Posterior cingulate gyrus (tissue), 11 donors: Measurements from ENCODE around the gene TENT5A.
"Not testable (repeated sequence)": the region's sequence is repeated elsewhere in the genome, so short reads cannot be mapped to it uniquely, and the experiment has no call there.

Experiments
- DNase-seq, 10 donors: peaks; one replicate each; pipeline versions ENCODE4 v3.0.0 to v3.0.0-alpha.2; 2020 to 2021; ENCODE audit warnings: mixed read lengths in 3 of 10
- intact Hi-C: fragments of 100-400 bp; cut with DNase I; formaldehyde crosslinking; loops from one replicate; pipeline ENCODE4 v1.15.1; 2023

Gene TENT5A

GRCh38 chr6:81752921-81753710, 635 bp upstream of the TENT5A start:
- peak; percentile 57 to 95 (median 69) for DNase-seq
- intact Hi-C loops = loop anchor here (10.0 kb wide), 3 partner anchors 142 to 1418 kb away; no protein-coding TSS in a partner anchor

GRCh38 chr6:81751388-81752083, 945 bp downstream of the TENT5A start:
- intact Hi-C loops = loop anchor here (10.0 kb wide), 3 partner anchors 143 to 1417 kb away; no protein-coding TSS in a partner anchor
- DNase-seq = peak in 8 of 10 donors; percentile 10 to 88 (median 32)

GRCh38 chr6:81750681-81751387, 1.6 kb downstream of the TENT5A start:
- no peak for DNase-seq
- intact Hi-C loops = loop anchor here (10.0 kb wide), 3 partner anchors 144 to 1416 kb away; no protein-coding TSS in a partner anchor

GRCh38 chr6:81750200-81750599, 2.3 kb downstream of the TENT5A start:
- intact Hi-C loops = loop anchor here (10.0 kb wide), 3 partner anchors 145 to 1415 kb away; no protein-coding TSS in a partner anchor
- no peak for DNase-seq

- intact Hi-C loops = loop anchor here (10.0 kb wide), 3 partner anchors 145 to 1415 kb away; no protein-coding TSS in a partner anchor
- no peak for DNase-seq
Measured at GRCh38 chr6:81749707-81750106, 2.8 kb downstream of the TENT5A start.

- DNase-seq = no peak
- intact Hi-C loops = no loop called here
Measured at GRCh38 chr6:81748994-81749393, 3.5 kb downstream of the TENT5A start.

GRCh38 chr6:81747327-81747726, 5.2 kb downstream of the TENT5A start:
- intact Hi-C loops = no loop called here
- no peak for DNase-seq

- intact Hi-C loops = no loop called here
Measured at GRCh38 chr6:81744131-81744530, 8.3 kb downstream of the TENT5A start.

GRCh38 chr6:81743649-81744048, 8.8 kb downstream of the TENT5A start:
- DNase-seq = no peak
- intact Hi-C loops = no loop called here

More at GRCh38 chr6:81744131-81744530, 8.3 kb downstream of the TENT5A start:
- DNase-seq = no peak

GRCh38 chr6:81741689-81742088, 10.8 kb downstream of the TENT5A start:
- no peak for DNase-seq
- intact Hi-C loops = no loop called here

GRCh38 chr6:81740591-81740990, 11.9 kb downstream of the TENT5A start:
- intact Hi-C loops, DNase-seq: not testable (repeated sequence)

GRCh38 chr6:81739230-81740195, 13.0 kb downstream of the TENT5A start:
- intact Hi-C loops = no loop called here
- no peak for DNase-seq

GRCh38 chr6:81736428-81736827, 16.1 kb downstream of the TENT5A start:
- no peak for DNase-seq
- intact Hi-C loops = no loop called here

- no peak for DNase-seq
Measured at GRCh38 chr6:81735756-81736380, 16.6 kb downstream of the TENT5A start.

GRCh38 chr6:81734500-81735150, 17.9 kb downstream of the TENT5A start:
- no peak for DNase-seq
- intact Hi-C loops = no loop called here

More at GRCh38 chr6:81735756-81736380, 16.6 kb downstream of the TENT5A start:
- intact Hi-C loops = no loop called here

- no peak for DNase-seq
- intact Hi-C loops = no loop called here
Measured at GRCh38 chr6:81734081-81734480, 18.4 kb downstream of the TENT5A start.

- DNase-seq = no peak
- intact Hi-C loops = no loop called here
Measured at GRCh38 chr6:81731814-81732213, 20.7 kb downstream of the TENT5A start.

- DNase-seq = no peak
- intact Hi-C loops = no loop called here
Measured at GRCh38 chr6:81727876-81728517, 24.5 kb downstream of the TENT5A start.
